Hepatocyte (in vitro differentiated cells): ENCODE results near the gene SLC39A11. TPM values are rescaled to one million over a fixed set of nuclear protein-coding genes. Genes with fewer than 3 reads are reported as not detected.

Experiments
- DNase-seq: peaks from one replicate; pipeline ENCODE4 v3.0.0-alpha.2; 2016; ENCODE audit warnings: low spot score
- H2AFZ ChIP-seq: fragments of 200-600 bp; sonication (generic); 2 replicates; pipeline ENCODE4 v1.6.0; 2016; ENCODE audit warnings: antibody characterized with exemption, mild to moderate bottlenecking
- H3K27ac ChIP-seq: fragments of 200-600 bp; sonication (generic); 2 replicates; pipeline ENCODE4 v1.5.1; 2016; ENCODE audit warnings: mild to moderate bottlenecking
- H3K27me3 ChIP-seq: fragments of 200-600 bp; sonication (generic); 2 replicates; pipeline ENCODE4 v1.6.1; 2016
- H3K36me3 ChIP-seq: fragments of 200-600 bp; sonication (generic); replicated peaks from 2 replicates; pipeline ENCODE4 v1.5.1; 2016; ENCODE audit warnings: low read depth; ENCODE audit not compliant: insufficient read depth
- H3K4me1 ChIP-seq: fragments of 200-600 bp; sonication (generic); 2 replicates; pipeline ENCODE4 v1.5.1; 2016; ENCODE audit warnings: mild to moderate bottlenecking, moderate library complexity; ENCODE audit not compliant: insufficient read depth
- H3K4me2 ChIP-seq: fragments of 200-600 bp; sonication (generic); 2 replicates; pipeline ENCODE4 v1.6.0; 2016
- H3K4me3 ChIP-seq: fragments of 200-600 bp; sonication (generic); 2 replicates; pipeline ENCODE4 v1.5.1; 2016; ENCODE audit warnings: mild to moderate bottlenecking
- H3K79me2 ChIP-seq: fragments of 200-600 bp; sonication (generic); 2 replicates; pipeline ENCODE4 v1.6.0; 2017; ENCODE audit warnings: mild to moderate bottlenecking
- H3K9me2 ChIP-seq: fragments of 200-600 bp; sonication (generic); replicated peaks from 2 replicates; pipeline ENCODE4 v1.6.0; 2017; ENCODE audit warnings: mild to moderate bottlenecking; ENCODE audit not compliant: insufficient read depth
- H3K9me3 ChIP-seq: fragments of 200-600 bp; sonication (generic); 2 replicates; pipeline ENCODE4 v1.5.1; 2016; ENCODE audit warnings: low read depth, mild to moderate bottlenecking
- H4K20me1 ChIP-seq: fragments of 200-600 bp; sonication (generic); 2 replicates; pipeline ENCODE4 v1.6.0; 2016; ENCODE audit warnings: mild to moderate bottlenecking; ENCODE audit not compliant: insufficient read depth, poor library complexity, severe bottlenecking
- CTCF ChIP-seq: fragments of 200-600 bp; sonication (generic); IDR thresholded peaks from 2 replicates; pipeline ENCODE4 v1.5.1; 2016; ENCODE audit warnings: antibody characterized with exemption, mild to moderate bottlenecking; ENCODE audit not compliant: poor library complexity
- EZH2 ChIP-seq: fragments of 200-600 bp; sonication (generic); IDR thresholded peaks from 2 replicates; pipeline ENCODE4 v1.6.1; 2016; ENCODE audit warnings: antibody characterized with exemption, mild to moderate bottlenecking, borderline replicate concordance
- EZH2phosphoT487 ChIP-seq: fragments of 200-600 bp; sonication (generic); IDR thresholded peaks from one replicate; pipeline ENCODE4 v1.6.1; 2018; ENCODE audit warnings: antibody characterized with exemption, mild to moderate bottlenecking, low read depth, moderate library complexity; ENCODE audit not compliant: unreplicated experiment, severe bottlenecking
- WGBS: methylation state at CpG from one replicate; pipeline ENCODE4 v1.1.6; 2016; ENCODE audit warnings: low lambda C conversion rate; ENCODE audit errors: missing lambda C conversion rate; 5-methylcytosine and 5-hydroxymethylcytosine counted together
- polyA plus RNA-seq: library from polyadenylated mRNA; unstranded; fragments of >200 nt; fragmentation: Nextera tagmentation; extraction: Ambion mirVana; gene quantifications from 2 replicates; pipeline ENCODE4 v1.2.1, GENCODE V29; 2016
- total RNA-seq: library from RNA; depleted of rRNA; stranded (reverse); fragments of >200 nt; gene quantifications from 2 replicates; pipeline ENCODE4 v1.2.3, GENCODE V29; 2014

SLC39A11 gene
- total and polyA plus RNA-seq, 2 experiments from 2014 or later = 37.7 to 39.1 TPM

GRCh38 chr17:72656130-72656763 is 436.2 kb downstream of the SLC39A11 start:
- DNase-seq = no peak
- H3K4me1 ChIP-seq = peaks cover 3% of the 10 kb centered on the region
- no peaks in the 10 kb centered on the region for H3K79me2 ChIP-seq
- WGBS = 84% methylated on average over 14 of the region's 14 CpGs
- H3K36me3 ChIP-seq = no peaks in the 10 kb centered on the region
- H3K27ac ChIP-seq = no peak overlapping the region
- TF ChIP-seq CTCF (no peak), EZH2 (no peak), EZH2phosphoT487 (no peak)
- H3K9me2 ChIP-seq = no peaks in the 10 kb centered on the region
- no peaks in the 10 kb centered on the region for H3K27me3 ChIP-seq
- H4K20me1 ChIP-seq = no peaks in the 10 kb centered on the region
- H3K4me2 ChIP-seq = no peak overlapping the region
- H2AFZ ChIP-seq = no peak overlapping the region
- H3K4me3 ChIP-seq = no peak overlapping the region
- H3K9me3 ChIP-seq = no peaks in the 10 kb centered on the region

GRCh38 chr17:72654706-72655105 is 437.8 kb downstream of the SLC39A11 start:
- no peaks in the 10 kb centered on the region for H3K27me3 ChIP-seq
- H3K27ac ChIP-seq = no peak overlapping the region
- no peaks in the 10 kb centered on the region for H3K36me3 ChIP-seq
- no peaks in the 10 kb centered on the region for H3K4me1 ChIP-seq
- TF ChIP-seq CTCF (no peak), EZH2phosphoT487 (no peak), EZH2 (no peak)
- H3K4me3 ChIP-seq = no peak overlapping the region
- no peak overlapping the region for H2AFZ ChIP-seq
- no peaks in the 10 kb centered on the region for H3K9me3 ChIP-seq
- 92% methylated on average over 12 of the region's 12 CpGs for WGBS
- no peaks in the 10 kb centered on the region for H4K20me1 ChIP-seq
- no peaks in the 10 kb centered on the region for H3K9me2 ChIP-seq
- H3K79me2 ChIP-seq = no peaks in the 10 kb centered on the region
- no peak overlapping the region for H3K4me2 ChIP-seq
- DNase-seq = no peak

GRCh38 chr17:72651988-72652387 is 440.5 kb downstream of the SLC39A11 start:
- no peaks in the 10 kb centered on the region for H3K9me3 ChIP-seq
- H2AFZ ChIP-seq = no peak overlapping the region
- H3K4me3 ChIP-seq = no peak overlapping the region
- H3K79me2 ChIP-seq = no peaks in the 10 kb centered on the region
- no peak for DNase-seq
- H3K9me2 ChIP-seq = no peaks in the 10 kb centered on the region
- H3K4me2 ChIP-seq = no peak overlapping the region
- no peaks in the 10 kb centered on the region for H4K20me1 ChIP-seq
- no peak for TF ChIP-seq EZH2phosphoT487
- no peak for TF ChIP-seq CTCF
- no peak for TF ChIP-seq EZH2
- no peak overlapping the region for H3K27ac ChIP-seq
- no peaks in the 10 kb centered on the region for H3K27me3 ChIP-seq
- no peaks in the 10 kb centered on the region for H3K36me3 ChIP-seq
- H3K4me1 ChIP-seq = no peaks in the 10 kb centered on the region
